Fibroblast of mammary gland (primary cell): ENCODE measurements around the gene TACC2.

Source experiments
- DNase-seq: peaks from one replicate; pipeline ENCODE4 v3.0.0-alpha.2; 2010; ENCODE audit warnings: low read depth
- H3K4me3 ChIP-seq: 2 replicates; pipeline ENCODE4 v1.5.1; 2011; ENCODE audit warnings: low read depth, mild to moderate bottlenecking, low read length, moderate library complexity; ENCODE audit not compliant: control insufficient read depth
- TF ChIP-seq, protein P1 (sequence below): conservative IDR thresholded peaks from 2 replicates; pipeline ENCODE4 v1.5.1; 2011; ENCODE audit warnings: low read depth, low read length, inconsistent platforms; ENCODE audit not compliant: control insufficient read depth, insufficient read depth

TACC2 gene

DNA sequence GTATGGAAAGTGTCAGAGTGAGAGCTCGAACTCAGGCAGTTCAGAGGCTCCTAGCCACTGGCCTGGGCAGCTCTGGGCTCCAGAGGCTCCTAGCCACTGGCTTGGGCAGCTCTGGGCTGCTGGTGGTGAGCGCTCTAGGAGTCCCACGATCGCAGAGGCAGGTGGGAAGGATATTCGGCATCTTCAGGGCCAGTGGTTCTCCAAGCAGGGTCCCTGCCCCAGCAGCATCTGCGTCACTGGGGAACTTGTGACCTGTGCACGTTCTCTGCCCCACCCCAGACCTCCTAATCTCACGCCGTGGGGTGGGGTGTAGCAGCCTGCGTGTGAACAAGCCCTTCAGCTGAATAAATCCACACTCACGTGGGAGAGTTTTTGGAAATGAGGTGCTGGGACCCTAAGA, 256.9 kb downstream of the TACC2 start:
- H3K4me3 ChIP-seq = no peak overlapping the region
- DNase-seq = no peak
- TF ChIP-seq, protein P1, sequence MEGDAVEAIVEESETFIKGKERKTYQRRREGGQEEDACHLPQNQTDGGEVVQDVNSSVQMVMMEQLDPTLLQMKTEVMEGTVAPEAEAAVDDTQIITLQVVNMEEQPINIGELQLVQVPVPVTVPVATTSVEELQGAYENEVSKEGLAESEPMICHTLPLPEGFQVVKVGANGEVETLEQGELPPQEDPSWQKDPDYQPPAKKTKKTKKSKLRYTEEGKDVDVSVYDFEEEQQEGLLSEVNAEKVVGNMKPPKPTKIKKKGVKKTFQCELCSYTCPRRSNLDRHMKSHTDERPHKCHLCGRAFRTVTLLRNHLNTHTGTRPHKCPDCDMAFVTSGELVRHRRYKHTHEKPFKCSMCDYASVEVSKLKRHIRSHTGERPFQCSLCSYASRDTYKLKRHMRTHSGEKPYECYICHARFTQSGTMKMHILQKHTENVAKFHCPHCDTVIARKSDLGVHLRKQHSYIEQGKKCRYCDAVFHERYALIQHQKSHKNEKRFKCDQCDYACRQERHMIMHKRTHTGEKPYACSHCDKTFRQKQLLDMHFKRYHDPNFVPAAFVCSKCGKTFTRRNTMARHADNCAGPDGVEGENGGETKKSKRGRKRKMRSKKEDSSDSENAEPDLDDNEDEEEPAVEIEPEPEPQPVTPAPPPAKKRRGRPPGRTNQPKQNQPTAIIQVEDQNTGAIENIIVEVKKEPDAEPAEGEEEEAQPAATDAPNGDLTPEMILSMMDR = no peak

DNA sequence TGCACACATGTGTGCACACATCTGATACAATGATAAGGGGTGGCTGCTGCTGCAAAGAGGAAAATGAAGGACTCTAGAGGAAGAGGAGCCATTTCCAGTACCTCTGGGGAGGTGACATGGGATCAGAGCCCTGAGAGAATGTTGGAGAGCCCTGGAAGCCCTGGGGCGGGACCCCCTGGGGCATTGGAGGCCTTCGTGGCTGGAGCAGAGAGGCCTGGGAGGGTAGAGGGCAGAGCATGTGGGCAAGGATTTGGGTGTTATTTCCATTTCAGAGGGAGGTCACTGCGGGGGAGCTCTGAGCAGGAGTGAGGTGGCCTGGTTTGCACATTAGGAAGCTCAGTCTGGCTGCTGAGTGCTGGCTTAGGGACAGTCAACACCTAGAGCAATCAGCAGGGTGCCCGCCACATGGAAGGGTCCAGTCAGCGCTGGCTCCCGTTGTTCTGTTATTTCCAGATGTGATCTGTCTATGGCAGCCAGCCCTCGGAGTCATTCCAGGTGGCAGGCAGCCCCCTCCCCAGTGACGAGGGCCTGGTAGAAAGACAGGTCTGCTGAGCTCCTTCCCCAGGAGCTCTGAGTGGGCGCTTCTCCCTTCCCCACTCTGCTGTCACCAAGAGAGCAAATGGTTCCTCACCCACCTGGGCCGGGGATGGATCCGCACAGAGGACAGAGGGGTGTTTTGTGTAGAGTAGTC, 258.0 kb downstream of the TACC2 start:
- DNase-seq = no peak
- TF ChIP-seq, protein P1 = no peak
- H3K4me3 ChIP-seq = no peak overlapping the region

DNA sequence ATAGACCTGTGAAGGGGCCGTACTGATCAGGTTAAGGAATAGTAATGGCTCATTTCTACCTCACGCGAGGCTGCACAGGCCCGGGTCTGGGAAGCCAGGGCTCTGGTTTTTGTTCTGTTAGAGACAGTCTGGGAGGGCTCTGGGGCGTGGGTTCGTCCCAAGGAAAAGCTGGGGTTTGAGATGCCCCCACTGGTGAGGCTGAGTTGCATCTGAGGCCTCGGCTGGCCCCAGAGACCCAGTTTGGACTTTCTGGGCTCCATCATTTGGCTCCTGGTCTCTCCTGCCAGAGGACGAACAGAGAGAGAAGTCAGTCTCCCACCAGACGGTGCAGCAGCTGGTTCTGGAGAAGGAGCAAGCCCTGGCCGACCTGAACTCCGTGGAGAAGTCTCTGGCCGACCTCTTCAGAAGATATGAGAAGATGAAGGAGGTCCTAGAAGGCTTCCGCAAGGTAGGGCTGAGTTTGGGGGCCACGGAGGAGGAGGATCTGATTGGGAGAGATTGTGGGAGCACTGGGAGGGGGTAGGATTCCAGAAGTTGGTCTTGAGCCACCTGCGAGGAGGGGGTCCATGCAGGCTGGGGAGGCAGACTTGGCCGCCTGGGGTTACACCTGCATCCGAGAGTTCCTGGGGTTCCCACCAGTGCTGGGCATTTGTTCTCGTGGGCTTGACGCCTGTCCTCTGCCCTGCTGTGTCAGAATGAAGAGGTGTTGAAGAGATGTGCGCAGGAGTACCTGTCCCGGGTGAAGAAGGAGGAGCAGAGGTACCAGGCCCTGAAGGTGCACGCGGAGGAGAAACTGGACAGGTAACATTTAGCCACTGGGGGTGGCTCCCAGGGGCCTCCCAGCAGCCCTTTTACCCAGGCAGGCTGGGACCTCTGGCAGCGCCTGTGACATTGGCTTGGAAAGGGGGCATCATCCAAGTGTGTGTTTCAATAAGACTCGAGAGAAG, 259.7 kb downstream of the TACC2 start:
- DNase-seq = no peak
- H3K4me3 ChIP-seq = no peak overlapping the region
- TF ChIP-seq, protein P1 = no peak

DNA sequence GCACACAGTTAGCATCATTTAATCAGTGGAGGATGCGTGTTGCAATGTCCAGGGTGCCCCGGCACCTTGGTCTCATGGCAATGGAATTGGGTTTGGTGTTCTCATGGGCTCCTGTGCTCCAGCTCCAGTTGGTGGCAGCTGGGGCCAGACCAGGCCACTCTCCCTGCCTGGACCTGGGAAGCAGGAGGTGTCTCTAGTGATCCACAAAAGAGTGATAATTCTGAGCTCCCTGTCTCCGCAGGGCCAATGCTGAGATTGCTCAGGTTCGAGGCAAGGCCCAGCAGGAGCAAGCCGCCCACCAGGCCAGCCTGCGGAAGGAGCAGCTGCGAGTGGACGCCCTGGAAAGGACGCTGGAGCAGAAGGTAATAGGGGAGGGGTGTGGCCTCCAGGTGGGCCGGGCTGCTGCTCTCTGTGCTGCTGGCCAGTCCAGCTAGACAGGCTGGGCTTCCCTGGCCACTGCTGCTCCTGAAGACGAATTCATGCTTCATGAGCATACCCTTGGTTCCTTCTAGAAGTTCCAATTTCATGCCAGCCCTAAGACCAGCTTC, 260.4 kb downstream of the TACC2 start:
- TF ChIP-seq, protein P1 = no peak
- no peak overlapping the region for H3K4me3 ChIP-seq
- DNase-seq = no peak

DNA sequence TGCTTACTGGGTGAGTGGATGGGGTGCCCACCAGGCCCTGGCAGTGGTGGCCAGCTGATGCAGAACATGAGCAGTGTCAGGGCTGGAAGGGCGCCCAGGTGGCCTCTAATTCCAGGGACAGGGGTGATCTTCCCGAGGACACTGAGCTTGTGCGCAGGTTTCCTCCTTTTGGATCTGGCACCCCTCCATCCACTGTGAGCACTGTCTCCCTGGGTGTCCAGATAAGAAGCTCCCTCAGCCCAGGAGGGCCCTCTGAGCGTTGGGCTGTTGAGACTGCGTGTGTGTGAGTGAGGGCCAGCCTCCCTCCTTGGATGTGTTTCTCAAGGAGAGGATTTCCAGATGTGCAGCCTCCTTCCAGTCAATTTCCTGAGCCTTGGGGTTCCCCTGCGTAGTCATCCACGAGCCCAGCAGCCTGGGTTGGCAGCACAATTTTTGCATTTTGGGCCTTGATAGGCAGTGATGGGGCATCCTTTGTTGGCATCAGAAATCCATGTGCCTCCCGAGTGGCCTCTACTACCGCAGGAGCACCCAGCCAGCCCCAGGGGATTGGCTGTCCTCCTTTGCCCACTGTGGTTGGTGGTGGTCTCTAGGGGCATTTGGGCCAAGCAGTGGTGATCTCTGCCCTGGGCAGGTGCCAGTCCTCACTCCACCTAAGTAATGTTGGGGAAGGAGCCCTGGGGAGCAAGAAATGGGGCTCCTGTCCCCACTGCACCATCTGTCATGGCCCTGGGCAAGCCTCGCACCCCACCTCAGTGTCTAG, 261.2 kb downstream of the TACC2 start:
- no peak overlapping the region for H3K4me3 ChIP-seq
- TF ChIP-seq, protein P1 = no peak
- DNase-seq = no peak

DNA sequence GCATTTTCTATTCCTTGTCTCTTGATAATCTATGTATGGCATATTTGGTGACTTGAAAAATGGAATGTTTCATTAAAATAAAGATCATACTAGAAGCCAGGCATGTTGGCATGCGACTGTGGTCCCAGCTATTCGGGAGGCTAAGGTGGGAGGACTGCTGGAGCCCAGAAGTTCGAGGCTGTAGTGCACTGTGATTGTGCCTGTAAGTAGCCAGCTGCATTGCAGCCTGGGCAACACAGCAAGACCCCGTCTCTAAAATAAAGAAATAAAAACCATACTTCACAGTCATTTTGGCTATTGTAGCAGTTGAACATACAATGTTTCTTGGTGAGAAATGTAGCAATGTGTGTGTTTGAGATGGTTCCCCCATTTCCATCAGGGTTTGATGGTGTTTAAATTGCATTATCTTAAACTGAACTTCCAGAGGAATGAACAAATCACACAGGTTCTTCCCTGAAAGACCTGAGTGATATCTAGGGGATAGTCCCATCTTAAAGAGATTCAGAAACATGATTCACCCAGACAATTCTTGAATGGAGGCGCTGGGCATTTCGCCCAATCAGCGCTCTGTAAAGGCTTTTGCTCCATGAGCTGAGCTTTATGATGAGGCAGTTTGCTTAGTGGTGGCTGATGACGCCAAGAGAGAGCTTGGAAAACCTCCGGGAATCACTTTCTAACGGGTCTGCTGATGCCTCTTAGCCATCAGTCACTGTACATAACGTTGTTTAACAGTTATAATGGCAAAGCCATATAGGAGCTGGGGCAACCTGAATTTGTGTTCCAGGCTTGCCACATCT, 262.7 kb downstream of the TACC2 start:
- TF ChIP-seq, protein P1 = no peak
- no peak for DNase-seq

More for the DNA sequence above, 262.7 kb downstream of the TACC2 start:
- H3K4me3 ChIP-seq = no peak overlapping the region
